UCSD-AML1 (cell line): Measurements from ENCODE around the gene WNT1.

Experiments used
- DNase-seq: peaks from one replicate; lab custom pipeline; 2025; ENCODE audit not compliant: unreplicated experiment; lab: John Stamatoyannopoulos, UW

The WNT1 gene

DNA sequence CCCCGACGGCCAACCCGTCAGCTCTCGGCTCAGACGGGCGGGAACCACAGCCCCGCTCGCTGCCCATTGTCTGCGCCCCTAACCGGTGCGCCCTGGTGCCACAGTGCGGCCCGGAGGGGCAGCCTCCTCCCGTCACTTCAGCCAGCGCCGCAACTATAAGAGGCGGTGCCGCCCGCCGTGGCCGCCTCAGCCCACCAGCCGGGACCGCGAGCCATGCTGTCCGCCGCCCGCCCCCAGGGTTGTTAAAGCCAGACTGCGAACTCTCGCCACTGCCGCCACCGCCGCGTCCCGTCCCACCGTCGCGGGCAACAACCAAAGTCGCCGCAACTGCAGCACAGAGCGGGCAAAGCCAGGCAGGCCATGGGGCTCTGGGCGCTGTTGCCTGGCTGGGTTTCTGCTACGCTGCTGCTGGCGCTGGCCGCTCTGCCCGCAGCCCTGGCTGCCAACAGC is at the start of gene WNT1:
Gene WNT1 (plus strand): TSS at position 32 of the 450 bp plus-strand sequence. CDS start 329 bp downstream, at position 361.
- DNase-seq, result no peak

DNA sequence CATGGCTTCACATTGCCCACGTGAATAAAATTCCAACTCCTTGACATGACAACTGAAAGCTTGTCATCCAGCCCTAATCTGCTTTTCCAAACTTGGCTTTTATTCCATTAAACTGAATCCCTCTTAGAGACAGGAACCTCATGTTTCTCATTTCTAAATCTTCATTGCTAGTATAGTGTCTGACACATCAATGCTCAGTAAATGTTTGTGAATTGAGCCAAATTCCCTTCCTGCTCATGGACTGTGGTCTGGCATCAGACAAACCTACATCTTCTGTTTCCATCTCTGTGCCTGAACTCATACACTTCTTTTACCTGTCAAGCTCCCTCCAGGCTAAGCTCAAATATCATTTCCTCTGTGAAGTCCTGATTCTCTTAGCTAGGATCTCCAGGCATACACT is 48.6 kb upstream of the WNT1 start:
- no peak for DNase-seq

DNA sequence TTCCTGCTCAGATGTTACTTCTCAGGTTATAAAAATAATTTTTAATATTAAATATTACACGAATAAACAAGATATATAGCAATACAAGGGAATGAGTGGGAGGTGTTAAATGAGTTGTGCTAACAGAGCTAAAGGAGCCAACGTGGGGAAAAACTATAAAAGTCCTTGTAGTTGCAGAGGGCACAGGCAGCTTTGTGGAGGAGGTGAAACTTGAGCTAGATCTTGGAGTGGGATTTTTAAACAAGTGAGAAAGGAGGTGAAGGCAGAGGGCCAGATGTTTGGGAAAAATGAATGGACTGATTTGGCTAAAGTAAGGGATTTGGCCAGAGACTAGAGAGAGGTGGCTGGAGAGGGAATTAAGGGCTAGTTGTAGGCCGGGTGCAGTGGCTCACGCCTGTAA is 47.6 kb upstream of the WNT1 start:
- DNase-seq, result no peak

DNA sequence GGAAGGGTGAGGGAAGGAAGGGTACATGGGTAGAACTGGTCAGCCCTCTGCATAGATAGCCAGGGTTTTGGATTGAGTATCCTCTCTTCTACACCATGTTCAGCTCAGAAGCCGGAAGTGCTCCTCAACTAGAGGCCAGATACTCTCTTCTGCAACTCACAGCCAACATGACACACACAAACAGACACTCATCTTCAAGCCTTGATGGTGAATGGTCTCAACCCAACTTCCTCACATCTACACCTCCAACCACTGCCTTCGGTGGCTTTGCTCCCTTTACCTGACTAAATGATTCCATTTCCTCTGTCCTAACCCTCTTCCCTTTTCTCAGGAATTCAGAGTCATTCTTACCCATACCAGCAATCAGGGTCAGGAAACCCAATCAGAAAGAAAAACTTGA is 45.2 kb upstream of the WNT1 start:
- DNase-seq, result no peak

DNA sequence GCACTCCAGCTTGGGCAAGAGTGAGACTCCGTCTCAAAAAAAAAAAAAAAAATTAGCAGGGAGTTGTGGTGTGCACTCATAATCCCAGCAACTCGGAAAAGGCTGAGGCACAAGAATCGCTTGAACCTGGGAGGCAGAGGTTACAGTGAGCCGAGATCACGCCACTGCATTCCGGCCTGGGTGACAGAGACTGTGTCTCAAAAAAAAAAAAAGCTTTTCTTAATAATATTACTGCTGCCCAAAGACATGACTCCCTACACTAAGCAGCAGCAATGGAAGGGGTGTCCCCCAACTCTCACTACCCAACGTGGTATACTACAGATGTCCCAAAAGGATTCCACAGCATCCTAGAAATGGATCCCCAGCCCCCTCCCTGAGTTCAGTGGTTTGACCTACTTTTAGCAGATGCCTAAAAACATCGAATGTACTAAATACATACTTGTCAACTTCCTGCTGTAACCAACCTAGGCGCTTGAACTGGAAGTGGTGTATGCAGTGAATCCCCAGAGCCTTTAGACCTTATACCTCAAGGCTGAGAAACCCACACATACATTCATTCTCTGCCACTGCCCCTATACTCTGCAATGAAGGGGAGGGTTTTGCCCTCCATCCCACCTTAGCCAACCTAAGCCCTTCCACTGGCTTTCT is 44.3 kb upstream of the WNT1 start:
- DNase-seq, result no peak

DNA sequence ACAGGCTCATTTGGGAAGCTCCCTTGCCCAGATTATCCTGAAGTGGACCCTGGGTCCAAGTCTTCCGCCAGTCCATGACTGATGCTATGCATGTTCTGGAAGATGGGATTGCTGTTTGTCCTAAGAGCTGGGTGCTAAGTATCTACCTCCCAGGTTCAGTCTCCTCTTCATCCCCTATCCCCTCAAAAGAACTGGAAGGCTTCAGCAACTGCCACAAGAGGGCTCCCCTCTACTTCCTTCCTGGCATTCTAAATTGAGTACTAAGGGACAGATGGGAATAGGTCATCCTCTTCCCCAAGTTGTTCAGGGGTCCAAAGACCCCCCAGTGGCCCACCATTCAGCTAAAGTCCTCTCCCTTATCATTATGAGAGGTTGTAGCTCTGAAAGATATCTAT is 43.8 kb upstream of the WNT1 start:
- DNase-seq, result peak; percentile 15

DNA sequence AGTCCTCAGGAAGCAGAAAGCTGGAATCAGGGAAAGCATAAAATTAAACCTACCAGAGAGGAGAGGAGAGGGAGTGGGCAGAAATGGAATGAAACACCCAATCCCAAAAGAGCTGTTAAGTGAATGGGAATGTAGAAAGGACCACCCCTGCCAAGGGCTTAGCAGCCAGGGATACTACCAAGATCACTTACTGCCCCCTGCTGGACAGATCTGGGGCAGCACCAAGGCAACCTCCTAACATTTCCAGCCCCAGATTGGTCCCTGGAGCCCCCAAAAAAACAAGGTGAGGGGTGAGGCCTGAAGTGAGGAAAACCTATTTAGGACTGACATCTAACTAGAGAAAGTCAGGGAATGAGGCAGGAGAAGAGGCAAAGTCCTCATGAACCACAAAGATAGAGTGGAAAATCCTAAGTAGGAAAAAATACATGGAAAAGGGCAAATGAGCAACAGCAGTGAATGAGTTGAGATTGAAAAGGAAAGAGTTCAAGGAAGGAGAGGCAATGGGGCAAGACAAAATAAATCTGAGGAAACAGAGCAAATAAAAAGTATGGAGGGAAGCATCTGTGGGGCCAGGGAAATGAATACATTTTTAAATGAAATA is 41.6 kb upstream of the WNT1 start:
- DNase-seq, result peak; percentile 65

DNA sequence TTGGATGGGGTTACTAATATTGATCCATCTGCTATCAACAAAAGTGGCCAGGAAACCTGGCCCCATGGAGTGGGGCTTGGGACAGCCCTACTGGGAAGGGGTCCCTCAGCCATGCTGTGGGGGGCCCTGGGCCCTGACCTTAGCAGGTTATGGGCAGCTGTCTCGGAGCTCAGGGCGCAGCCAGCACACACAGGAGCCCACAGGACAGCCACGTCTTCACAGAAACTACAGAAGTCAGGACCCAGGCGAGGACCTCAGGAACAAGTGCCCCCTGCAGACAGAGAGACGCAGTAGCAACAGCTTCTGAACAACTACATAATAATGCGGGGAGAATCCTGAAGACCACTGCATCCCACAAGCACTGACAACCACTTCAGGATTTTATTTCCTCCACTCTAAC is 41.0 kb upstream of the WNT1 start:
- DNase-seq, result no peak

DNA sequence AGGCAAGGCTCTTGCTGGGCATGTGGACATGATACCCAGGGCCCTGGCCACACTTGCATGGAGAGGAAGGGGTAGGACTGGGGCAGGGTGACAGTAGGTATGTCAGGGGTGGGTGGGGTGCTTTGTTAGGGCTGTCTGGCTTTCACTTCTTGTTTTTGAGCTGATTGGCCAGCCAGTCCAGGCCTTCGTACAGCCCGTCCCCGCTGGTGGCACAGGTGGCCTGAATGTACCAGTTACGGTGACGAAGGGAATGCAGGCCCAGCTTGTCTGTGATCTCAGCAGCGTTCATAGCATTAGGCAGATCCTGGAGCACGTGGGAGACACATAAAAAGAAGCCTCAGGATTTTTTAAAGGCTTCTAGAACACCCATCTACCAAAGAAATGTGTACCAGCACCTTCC is 39.3 kb upstream of the WNT1 start:
- DNase-seq, result no peak

DNA sequence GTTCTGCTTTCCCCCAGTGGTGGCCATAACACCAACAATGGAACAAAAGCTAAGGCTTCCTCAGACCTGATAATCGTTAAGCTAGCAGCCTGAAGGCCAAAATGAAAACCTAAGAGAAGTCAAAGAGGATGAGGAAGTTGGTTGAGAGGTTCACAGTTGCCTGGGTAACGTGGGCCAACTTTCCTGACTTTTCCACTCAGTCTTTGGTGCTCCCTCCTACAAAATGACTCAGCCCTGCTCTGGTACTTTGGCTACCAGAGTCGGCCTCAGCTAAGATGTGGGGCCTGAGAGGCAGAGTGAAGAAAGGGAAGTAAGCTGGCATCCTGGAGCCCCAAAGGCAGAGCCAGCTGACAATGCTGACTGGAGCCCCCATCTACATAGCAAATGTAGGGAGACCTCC is 37.9 kb upstream of the WNT1 start:
- peak; percentile 65 for DNase-seq

DNA sequence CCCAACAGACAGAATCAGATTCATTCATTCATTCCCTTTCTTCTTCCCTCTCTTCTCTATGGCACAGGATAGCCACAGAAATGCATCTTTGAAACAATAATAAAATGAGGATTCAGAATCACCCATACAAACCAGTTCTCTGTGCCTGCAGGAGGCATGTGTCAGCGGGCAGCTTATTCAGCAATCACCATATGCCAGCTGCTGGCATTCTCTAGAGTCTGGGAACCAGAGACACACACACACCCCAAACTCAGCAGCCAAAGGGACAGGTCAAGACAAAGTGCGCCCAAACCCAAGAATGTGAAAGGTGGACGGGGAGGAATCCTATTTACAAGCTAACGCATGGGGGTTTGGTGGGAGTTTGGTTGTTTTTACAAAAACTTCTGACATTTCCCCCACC is 34.9 kb upstream of the WNT1 start:
- no peak for DNase-seq

DNA sequence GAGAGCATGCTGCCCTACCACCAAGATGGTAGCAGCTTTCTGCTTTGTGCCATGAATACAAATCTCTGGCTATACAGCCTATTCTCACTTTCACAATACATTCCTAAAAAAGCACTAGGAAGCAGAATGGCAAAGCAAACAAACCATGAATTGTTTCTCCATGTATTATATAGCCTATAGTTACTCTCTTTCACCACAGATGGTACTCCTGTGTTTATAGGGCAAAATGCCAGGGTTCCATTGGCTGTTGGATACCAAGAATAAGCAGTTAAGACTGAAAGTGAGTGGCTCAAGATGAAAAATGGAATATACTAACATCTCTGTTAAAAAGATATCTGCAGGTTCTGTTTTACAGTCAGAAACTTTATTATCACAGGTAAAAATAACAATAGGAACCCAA is 31.9 kb upstream of the WNT1 start:
- DNase-seq, result no peak

DNA sequence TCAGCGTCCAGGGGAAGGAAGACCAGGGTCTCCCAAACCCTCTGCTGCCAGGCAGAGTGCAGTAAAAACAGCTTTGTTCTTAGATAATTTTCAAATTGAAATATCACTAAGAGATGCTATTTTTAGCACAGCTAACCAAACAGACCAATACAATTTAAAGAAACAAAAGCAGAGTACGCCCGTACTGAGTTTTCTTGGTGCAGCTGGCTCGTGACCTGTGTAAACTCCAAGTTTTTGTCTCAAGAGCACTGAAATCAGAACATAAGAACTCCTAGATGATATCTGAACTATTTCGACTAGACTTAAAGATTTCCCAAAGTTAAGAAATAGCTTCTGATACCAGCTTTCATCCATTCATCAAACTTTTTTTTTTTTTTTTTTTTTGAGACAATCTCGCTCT is 31.2 kb upstream of the WNT1 start:
- DNase-seq, result no peak

DNA sequence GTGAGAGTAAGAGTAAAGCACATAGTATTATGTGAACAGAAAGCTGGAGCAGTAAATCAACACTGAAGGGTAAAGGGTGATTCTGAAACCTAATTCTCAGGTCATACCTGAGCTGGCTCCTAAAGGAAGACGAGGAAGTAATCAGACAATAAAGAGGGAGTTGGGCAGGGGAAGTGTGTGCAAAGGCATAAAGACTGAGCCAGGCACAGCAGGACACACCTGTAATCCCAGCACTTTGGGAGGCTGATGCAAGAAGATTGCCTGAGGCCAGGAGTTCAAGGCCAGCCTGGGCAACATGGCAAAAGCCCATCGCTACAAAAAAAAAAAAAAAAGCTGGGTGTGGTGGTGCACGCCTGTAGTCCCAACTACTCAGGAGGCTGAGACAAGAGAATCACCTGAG is 30.4 kb upstream of the WNT1 start:
- no peak for DNase-seq

DNA sequence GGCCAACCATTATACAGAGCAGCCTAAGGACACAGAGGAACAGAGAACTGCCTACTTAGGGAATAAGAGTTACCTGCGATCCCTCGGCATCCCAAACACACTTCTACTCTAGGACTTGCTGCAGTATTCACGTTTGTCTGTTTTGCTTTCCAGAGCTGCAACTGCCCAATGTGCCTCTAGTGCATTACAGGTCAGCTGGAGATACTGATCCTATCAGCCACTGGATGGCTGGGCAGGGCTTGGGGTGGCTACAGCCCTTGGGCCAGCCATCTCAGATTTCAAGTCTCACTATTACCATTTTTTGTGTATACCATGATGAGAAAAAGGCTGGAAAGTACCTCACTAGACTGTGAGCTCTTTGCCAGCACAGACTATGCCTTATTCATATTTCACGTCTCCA is 25.4 kb upstream of the WNT1 start:
- DNase-seq, result no peak

DNA sequence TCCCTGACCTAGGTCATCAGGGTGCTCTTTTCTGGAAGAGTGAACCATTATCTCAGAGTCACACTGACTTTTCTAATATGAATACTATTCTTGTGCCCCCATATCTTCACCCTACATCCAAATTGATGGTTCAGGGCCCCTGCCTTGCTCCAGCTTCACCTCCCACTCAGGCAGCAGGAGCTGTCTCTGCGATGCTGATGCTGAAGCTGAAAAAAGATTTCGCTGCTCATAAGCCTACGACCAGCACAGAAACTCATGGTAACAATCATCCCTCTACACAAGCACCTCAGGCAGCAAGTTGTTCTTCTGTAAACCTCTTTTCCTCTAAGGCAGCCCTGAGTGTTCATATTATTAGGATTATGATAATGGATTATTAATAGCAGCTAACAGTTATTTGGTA is 24.1 kb upstream of the WNT1 start:
- no peak for DNase-seq

DNA sequence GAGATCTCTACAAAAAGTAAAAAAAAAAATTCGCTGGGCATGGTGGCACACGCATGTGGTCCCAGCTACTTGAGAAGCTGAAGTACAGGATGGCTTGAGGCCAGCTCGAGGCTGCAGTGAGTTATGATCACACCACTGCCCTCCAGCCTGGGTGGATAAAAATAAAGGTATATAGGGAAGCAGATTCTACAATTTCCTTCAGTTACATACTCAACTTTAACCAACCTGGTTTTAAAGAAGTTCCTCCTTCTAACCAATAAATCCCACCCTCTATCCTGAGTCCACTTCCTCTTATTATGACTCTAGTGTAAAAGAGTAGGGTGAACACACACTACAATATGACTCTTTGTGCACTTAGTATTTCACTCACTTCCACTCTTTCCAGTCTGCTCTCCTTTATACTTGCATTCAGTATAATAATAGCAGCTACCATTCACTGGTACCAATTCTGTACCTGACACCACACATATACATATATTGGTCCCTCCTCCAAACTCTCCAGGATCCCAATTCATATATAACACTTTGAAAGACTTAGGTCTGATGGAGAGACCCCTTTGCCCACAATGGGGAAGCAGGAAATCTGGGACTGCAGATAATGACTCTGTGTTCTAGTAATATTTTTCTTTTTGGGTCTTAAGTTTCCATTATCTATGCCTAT is 23.2 kb upstream of the WNT1 start:
- peak; percentile 22 for DNase-seq

DNA sequence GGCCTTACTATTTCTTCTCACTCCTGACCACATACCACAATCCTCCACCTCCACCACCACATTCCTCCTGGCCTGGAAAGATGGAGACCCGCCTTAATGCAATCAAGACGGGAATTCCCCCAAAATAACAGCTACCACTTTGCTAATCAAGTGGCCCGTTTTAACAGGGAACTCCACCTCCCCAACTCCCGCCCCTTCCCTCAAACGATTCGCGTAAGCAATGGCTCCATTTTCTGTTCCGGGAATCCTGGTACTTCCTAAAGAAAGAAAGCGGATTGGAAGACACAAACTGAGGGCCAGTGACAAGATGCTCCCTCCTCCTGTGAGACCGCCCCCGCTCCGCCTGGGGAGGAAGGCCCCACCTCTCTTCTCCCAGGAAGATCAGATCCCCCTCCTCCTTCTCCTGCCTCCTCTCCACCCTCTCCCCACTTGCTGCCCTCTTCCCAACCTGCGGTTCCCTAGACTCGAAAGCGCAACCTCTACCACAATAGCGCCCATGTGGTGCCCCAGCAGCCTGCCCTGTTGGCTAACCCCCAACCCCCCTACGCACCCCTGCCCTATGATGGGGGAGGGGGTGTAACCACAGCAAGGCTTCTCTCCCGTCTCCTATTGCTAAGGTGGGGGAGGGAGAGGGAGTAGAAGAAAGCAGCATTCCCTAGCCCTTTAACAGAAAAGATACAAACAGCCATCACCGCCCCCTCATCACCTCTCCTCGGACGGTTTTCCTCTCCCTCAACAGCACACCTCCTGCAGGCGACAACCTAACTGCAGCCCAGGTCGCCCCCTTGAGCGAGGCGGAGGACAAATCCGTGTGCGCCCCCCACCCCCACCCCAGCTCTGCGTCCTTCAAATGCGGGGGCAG is 21.6 kb upstream of the WNT1 start:
- peak; percentile 89 for DNase-seq

DNA sequence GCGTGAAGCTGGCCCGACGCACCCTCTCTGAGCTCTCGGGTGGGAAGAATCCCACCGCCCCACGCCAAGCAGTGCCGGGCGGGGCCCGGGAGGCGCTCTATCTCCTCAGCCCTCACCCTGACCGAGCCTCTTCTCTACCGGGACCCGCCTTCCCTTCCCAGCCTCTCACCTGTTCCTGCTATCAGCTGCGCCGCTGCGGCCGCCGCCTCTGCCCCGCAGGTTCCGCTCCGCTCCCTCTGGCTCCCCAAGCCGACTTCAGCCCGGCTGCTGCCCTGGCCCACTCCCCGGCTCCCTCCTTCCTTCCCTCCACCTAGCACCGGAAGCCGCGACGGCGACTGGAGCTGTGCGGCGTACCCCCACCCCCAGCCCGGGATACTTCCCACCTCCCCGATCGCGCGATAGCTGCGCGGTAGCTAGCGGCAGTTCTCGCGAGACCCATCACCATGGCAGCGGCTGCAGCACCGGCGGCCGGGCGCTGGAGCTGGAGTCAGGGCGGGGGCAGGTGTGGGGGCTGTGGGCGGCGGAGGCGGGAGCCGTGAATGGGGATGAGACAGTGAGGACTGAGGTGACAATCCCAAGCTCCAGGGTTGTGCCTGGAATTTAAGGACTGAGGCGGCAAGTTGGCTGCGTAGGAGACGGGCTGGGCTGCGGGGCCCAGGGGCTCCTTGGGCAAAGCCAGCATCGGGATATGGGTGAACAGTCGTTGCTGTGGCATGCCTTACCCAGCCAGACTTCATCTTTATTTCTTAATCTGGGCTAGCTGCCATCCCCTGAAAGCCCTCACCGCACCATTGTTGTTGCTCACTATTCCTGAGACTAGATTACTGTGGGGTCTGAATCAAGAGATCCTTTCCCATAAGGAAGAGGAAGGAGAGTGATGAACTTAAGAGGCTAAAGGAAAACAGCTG is 20.7 kb upstream of the WNT1 start, which contains the start of gene ARF3:
Gene ARF3 (minus strand): TSS at position 347 of the 908 bp plus-strand sequence. CDS start 16,392 bp downstream, outside the sequence.
- DNase-seq, result peak; percentile 95

DNA sequence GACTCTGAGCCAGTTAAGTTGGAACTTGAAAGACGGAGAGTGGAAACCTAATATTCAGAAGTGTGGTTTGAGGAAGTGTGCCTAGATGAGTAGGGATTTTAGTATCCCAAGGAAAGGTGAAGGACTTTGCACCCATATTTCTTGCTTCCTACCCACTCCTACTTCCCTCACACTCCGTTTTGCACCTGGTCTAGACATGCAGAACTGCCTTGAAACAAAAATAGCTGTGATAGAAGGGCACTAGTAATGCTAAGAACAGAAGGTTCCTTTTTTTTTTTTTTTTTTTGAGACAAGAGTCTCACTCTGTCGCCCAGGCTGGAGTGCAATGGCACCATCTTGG is 20.1 kb upstream of the WNT1 start:
- DNase-seq, result no peak

DNA sequence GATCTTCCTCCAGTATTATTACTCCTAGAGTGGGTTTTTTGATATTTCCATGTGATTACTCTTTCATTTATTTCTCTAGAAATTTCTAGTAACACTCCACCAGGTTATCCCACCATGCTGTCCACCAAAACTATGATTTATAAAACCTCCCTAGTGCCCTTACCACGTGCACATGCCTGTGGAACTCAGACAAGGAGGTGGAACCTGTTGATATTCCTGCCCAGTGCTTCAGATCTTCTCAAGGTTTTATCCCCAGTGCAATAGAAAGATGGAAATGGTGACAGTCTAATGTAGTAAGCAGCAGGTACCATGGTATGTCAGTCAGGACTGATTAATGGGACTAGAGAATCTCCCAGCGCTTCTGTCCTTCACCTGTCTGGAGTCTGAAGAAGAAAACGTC is 17.3 kb upstream of the WNT1 start:
- no peak for DNase-seq
